GM12878 (cell line): Measurements from ENCODE around the gene BCL2L13. TPM values are rescaled to one million over a fixed set of nuclear protein-coding genes. Genes with fewer than 3 reads are reported as not detected.

Source experiments
- ATF7 ChIP-seq: fragments of 450-650 bp; IDR thresholded peaks from 2 replicates; pipeline ENCODE4 v1.6.1; 2016; ENCODE audit warnings: low read depth, mild to moderate bottlenecking
- BACH1 ChIP-seq: fragments of 450-650 bp; IDR thresholded peaks from 2 replicates; pipeline ENCODE4 v1.6.1; 2017; ENCODE audit warnings: mild to moderate bottlenecking, borderline replicate concordance
- BCLAF1 ChIP-seq: fragments of 450-650 bp; IDR thresholded peaks from 2 replicates; pipeline ENCODE4 v1.6.1; 2017; ENCODE audit warnings: antibody characterized with exemption, mild to moderate bottlenecking, moderate library complexity
- CBX3 ChIP-seq: fragments of 200-600 bp; sonication (generic); IDR thresholded peaks from 2 replicates; pipeline ENCODE4 v1.6.1; 2016; ENCODE audit warnings: low read depth, borderline replicate concordance
- CREB1 ChIP-seq: IDR thresholded peaks from 2 replicates; pipeline ENCODE4 v1.6.1; 2012; ENCODE audit warnings: low read depth, mild to moderate bottlenecking, inconsistent platforms
- DPF2 ChIP-seq: fragments of 450-650 bp; IDR thresholded peaks from 2 replicates; pipeline ENCODE4 v1.6.1; 2017; ENCODE audit warnings: mild to moderate bottlenecking
- EED ChIP-seq: sonication (generic); IDR thresholded peaks from 2 replicates; pipeline ENCODE4 v1.6.1; 2016; ENCODE audit warnings: antibody characterized with exemption, low read depth
- ELK1 ChIP-seq: IDR thresholded peaks from 2 replicates; pipeline ENCODE4 v1.6.1; 2012; ENCODE audit warnings: low read depth, low read length, improper control_type of control experiment
- EP300 ChIP-seq, 2 experiments: fragments of 150-350 bp in 1 of 2; IDR thresholded peaks; 2 replicates each; pipeline ENCODE4 v1.6.1; 2011 to 2012; ENCODE audit warnings: low read depth in 2 of 2, low read length in 2 of 2, borderline replicate concordance in 1 of 2, improper control_type of control experiment in 1 of 2, inconsistent platforms in 1 of 2; ENCODE audit not compliant: control insufficient read depth in 1 of 2
- EZH2 ChIP-seq: IDR thresholded peaks from 2 replicates; pipeline ENCODE4 v1.6.1; 2012; ENCODE audit warnings: low read depth, mild to moderate bottlenecking, control low read depth, inconsistent platforms, low read length, borderline replicate concordance; ENCODE audit not compliant: control insufficient read depth
- HDAC2 ChIP-seq: fragments of 200-600 bp; sonication (generic); IDR thresholded peaks from 2 replicates; pipeline ENCODE4 v1.6.1; 2017
- HDAC6 ChIP-seq: fragments of 200-600 bp; sonication (generic); IDR thresholded peaks from one replicate; pipeline ENCODE4 v1.8.0; 2017; ENCODE audit warnings: antibody characterized with exemption; ENCODE audit not compliant: unreplicated experiment
- IRF3 ChIP-seq: fragments of 450-650 bp; IDR thresholded peaks from 2 replicates; pipeline ENCODE4 v1.6.1; 2014; ENCODE audit warnings: mild to moderate bottlenecking
- KDM1A ChIP-seq: fragments of 200-600 bp; sonication (generic); IDR thresholded peaks from 2 replicates; pipeline ENCODE4 v1.6.1; 2016; ENCODE audit warnings: borderline replicate concordance
- MTA2 ChIP-seq: fragments of 450-650 bp; IDR thresholded peaks from 2 replicates; pipeline ENCODE4 v1.6.1; 2016; ENCODE audit warnings: low read depth, mild to moderate bottlenecking, moderate library complexity
- NKRF ChIP-seq: fragments of 450-650 bp; conservative IDR thresholded peaks from 2 replicates; pipeline ENCODE4 v1.6.1; 2017; ENCODE audit warnings: mild to moderate bottlenecking, moderate library complexity
- PKNOX1 ChIP-seq: fragments of 450-650 bp; IDR thresholded peaks from 2 replicates; pipeline ENCODE4 v1.6.1; 2016; ENCODE audit warnings: mild to moderate bottlenecking
- RBBP5 ChIP-seq: fragments of 200-600 bp; sonication (generic); conservative IDR thresholded peaks from 2 replicates; pipeline ENCODE4 v1.6.1; 2016
- RELA ChIP-seq: fragments of 450-650 bp; IDR thresholded peaks from 2 replicates; pipeline ENCODE4 v1.8.0; 2014; ENCODE audit warnings: borderline replicate concordance; ENCODE audit not compliant: partially characterized antibody
- SPI1 ChIP-seq: IDR thresholded peaks from 2 replicates; pipeline ENCODE4 v1.6.1; 2011; ENCODE audit warnings: low read depth, mild to moderate bottlenecking, low read length, moderate library complexity, borderline replicate concordance; ENCODE audit not compliant: insufficient read depth
- STAT1 ChIP-seq: fragments of 450-650 bp; conservative IDR thresholded peaks from 2 replicates; pipeline ENCODE4 v1.6.1; 2014; ENCODE audit warnings: antibody characterized with exemption, mild to moderate bottlenecking
- TCF12 ChIP-seq: IDR thresholded peaks from 2 replicates; pipeline ENCODE4 v1.6.1; 2011; ENCODE audit warnings: low read depth, mild to moderate bottlenecking, low read length
- polyA plus RNA-seq, 11 experiments: library from polyadenylated mRNA; depleted of rRNA in 4 of 11; unstranded in 6 of 11; stranded (reverse) in 5 of 11; fragments of >200 nt; fragmentation: Nextera tagmentation in 4 of 11; fragmentation: Illumina TruSeq in 1 of 11; extraction: Ambion mirVana in 4 of 11; extraction: Trizol in 1 of 11; gene quantifications; 1 replicate in 1 of 11; 2 replicates in 10 of 11; pipeline versions ENCODE4 v1.2.1 to v1.2.3, GENCODE V29; 2011 to 2016; ENCODE audit warnings: inconsistent platforms in 2 of 11, missing spikeins in 2 of 11, low read depth in 1 of 11
- total RNA-seq, 4 experiments: library from RNA; depleted of rRNA in 3 of 4; stranded (reverse); fragments of >200 nt in 3 of 4; fragmentation: Illumina TruSeq in 1 of 4; extraction: Trizol in 1 of 4; gene quantifications; 2 replicates each; pipeline versions ENCODE4 v1.2.1 to v1.2.3, GENCODE V29; 2013 to 2021

Gene BCL2L13
- total and polyA plus RNA-seq, 10 of the 15 experiments (the other 5 are each of a cell fraction or from before 2014, with no cell fraction given) = 18.6 to 30.6 (median 28.2) TPM

GRCh38 chr22:17779286-17780115 is 140.9 kb downstream of the BCL2L13 start (continued):
- TF ChIP-seq IRF3 (no peak), MTA2 (peak; percentile 63), HDAC2 (no peak; the same call in 1 of the 2 replicates), BACH1 (peak; percentile 30), EED (peak; percentile 72), CBX3 (no peak), KDM1A (0 out of 2 replicates have a peak, but pooled peaks have one; percentile 52), RBBP5 (no peak), DPF2 (peak; percentile 79; the same call in 1 of the 2 replicates), EZH2 (no peak), ATF7 (peak; percentile 58), ELK1 (no peak), STAT1 (no peak), RELA (no peak), NKRF (peak; percentile 41; the same call in 1 of the 2 replicates), HDAC6 (no peak), SPI1 (peak; percentile 30; the same call in 1 of the 2 replicates), BCLAF1 (no peak), TCF12 (0 out of 2 replicates have a peak, but pooled peaks have one; percentile 21), EP300 (IDR thresholded peaks at IDR 0.05; ENCODE audit: borderline replicate concordance in 1 of 2, control insufficient read depth in 1 of 2, low read depth in 2 of 2, low read length in 2 of 2) (peak; percentile 32 to 54; a peak in 1 of 4 replicates), CREB1 (no peak), PKNOX1 (peak; percentile 72)
